ENCODE results near the gene NOS3. TPM values are rescaled to one million over a fixed set of nuclear protein-coding genes. Genes with fewer than 3 reads are reported as not detected.

Gene NOS3
- polyA plus RNA-seq, 1 of the 3 experiments (the other 2 are of a cell fraction), result 0.41 TPM

DNA sequence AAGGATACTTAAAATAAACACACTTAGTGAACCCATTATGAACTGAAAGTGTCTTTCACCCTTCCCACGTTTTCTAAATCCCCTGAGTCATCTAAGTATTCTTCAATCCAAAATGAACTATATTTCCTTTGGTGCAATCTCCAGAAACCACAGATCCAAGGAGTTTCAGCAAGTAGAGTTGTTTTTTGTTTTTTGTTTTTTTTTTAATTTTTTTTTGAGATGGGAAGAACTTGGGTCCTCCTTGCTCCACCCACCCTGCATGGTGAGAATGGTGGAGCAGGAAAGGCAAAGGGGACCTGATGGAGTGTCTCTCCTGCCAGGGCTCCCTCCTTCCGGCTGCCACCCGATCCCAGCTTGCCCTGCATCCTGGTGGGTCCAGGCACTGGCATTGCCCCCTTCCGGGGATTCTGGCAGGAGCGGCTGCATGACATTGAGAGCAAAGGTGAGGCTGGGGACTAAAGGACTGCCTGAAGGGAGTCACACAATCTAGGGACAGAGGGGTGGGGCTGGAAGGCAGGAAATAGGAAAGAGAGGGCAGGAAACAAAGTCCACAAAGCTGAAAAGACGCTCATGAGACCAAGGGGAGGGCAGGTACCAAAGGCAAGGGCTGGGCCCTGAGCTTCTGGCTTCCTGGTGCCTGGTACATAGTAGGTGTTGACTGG is 21.3 kb downstream of the NOS3 start:
- no peaks in the 10 kb centered on the region for H3K79me2 ChIP-seq (ENCODE audit: insufficient read depth)
- no peak overlapping the region for H2AFZ ChIP-seq (ENCODE audit: low read depth)
- CTCF ChIA-PET, result interaction anchor here (0.7 to 11.3 kb wide), 34 partner anchors 10 to 644 kb away, joined by 3 to 151 read pairs (median 4); partner anchors contain the start of genes ABCB8, ATG9B, FASTK and NOS3
- H3K36me3 ChIP-seq (replicated peaks in 1 of 2; ENCODE audit: control insufficient read depth in 1 of 2, insufficient read depth in 2 of 2, low read length in 1 of 2), result no peaks in the 10 kb centered on the region
- H3K9me2 ChIP-seq, result no peaks in the 10 kb centered on the region
- TF ChIP-seq, protein P1, sequence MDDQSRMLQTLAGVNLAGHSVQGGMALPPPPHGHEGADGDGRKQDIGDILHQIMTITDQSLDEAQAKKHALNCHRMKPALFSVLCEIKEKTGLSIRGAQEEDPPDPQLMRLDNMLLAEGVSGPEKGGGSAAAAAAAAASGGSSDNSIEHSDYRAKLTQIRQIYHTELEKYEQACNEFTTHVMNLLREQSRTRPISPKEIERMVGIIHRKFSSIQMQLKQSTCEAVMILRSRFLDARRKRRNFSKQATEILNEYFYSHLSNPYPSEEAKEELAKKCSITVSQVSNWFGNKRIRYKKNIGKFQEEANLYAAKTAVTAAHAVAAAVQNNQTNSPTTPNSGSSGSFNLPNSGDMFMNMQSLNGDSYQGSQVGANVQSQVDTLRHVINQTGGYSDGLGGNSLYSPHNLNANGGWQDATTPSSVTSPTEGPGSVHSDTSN (IDR thresholded peaks at IDR 0.05), result no peak
- TF ChIP-seq TCF12 (IDR thresholded peaks at IDR 0.05) (no peak), GABPA (IDR thresholded peaks at IDR 0.05; ENCODE audit: low read depth) (no peak), EZH2phosphoT487 (IDR thresholded peaks at IDR 0.05; ENCODE audit: borderline replicate concordance, low read depth) (no peak), IRF3 (IDR thresholded peaks at IDR 0.05; ENCODE audit: low read depth, low read length) (no peak), TEAD4 (IDR thresholded peaks at IDR 0.05; ENCODE audit: borderline replicate concordance, insufficient read depth) (no peak), EP300 (IDR thresholded peaks at IDR 0.05; ENCODE audit: borderline replicate concordance in 1 of 2, low read depth in 1 of 2, low read length in 1 of 2) (no peak), MXI1 (IDR thresholded peaks at IDR 0.05; ENCODE audit: low read depth, low read length) (no peak), CHD2 (IDR thresholded peaks at IDR 0.05; ENCODE audit: low read length, partially characterized antibody) (no peak), FOSL2 (IDR thresholded peaks at IDR 0.05; ENCODE audit: borderline replicate concordance, low read depth) (no peak), POLR2AphosphoS5 (IDR thresholded peaks at IDR 0.05; ENCODE audit: low read depth, low read length) (no peak), REST (IDR thresholded peaks at IDR 0.05; ENCODE audit: low read depth, low read length) (no peak), RCOR1 (IDR thresholded peaks at IDR 0.05; ENCODE audit: low read length) (no peak)
- TF ChIP-seq, protein P2, sequence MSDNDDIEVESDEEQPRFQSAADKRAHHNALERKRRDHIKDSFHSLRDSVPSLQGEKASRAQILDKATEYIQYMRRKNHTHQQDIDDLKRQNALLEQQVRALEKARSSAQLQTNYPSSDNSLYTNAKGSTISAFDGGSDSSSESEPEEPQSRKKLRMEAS (IDR thresholded peaks at IDR 0.05; ENCODE audit: low read depth), result no peak
- TF ChIP-seq, protein P3, sequence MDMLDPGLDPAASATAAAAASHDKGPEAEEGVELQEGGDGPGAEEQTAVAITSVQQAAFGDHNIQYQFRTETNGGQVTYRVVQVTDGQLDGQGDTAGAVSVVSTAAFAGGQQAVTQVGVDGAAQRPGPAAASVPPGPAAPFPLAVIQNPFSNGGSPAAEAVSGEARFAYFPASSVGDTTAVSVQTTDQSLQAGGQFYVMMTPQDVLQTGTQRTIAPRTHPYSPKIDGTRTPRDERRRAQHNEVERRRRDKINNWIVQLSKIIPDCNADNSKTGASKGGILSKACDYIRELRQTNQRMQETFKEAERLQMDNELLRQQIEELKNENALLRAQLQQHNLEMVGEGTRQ (IDR thresholded peaks at IDR 0.05; ENCODE audit: borderline replicate concordance, low read depth, low read length), result no peak
- H3K4me1 ChIP-seq (ENCODE audit: control insufficient read depth in 1 of 2, insufficient read depth in 2 of 2, low read depth in 1 of 2, low read length in 1 of 2), result peaks cover 0 to 31% of the 10 kb centered on the region in 2 experiments; a peak in 1 of 4 replicates
- POLR2A ChIA-PET, result interaction anchor here (1.0 kb wide), 1 partner anchor 75 kb away, joined by 3 read pairs; no protein-coding TSS in a partner anchor
- no peak for DNase-seq
- no peak overlapping the region for H3K9ac ChIP-seq
- H3K4me3 ChIP-seq (ENCODE audit: low read depth in 2 of 2, low read length in 1 of 2), result no peak overlapping the region
- WGBS (ENCODE audit: low lambda C conversion rate), result 75% methylated on average over 6 of the region's 6 CpGs
- no peaks in the 10 kb centered on the region for H3K27me3 ChIP-seq (ENCODE audit: insufficient read depth)
- H3K4me2 ChIP-seq, result no peak overlapping the region
- H4K20me1 ChIP-seq (ENCODE audit: insufficient read depth), result no peaks in the 10 kb centered on the region
- no peaks in the 10 kb centered on the region for H3F3A ChIP-seq (replicated peaks; ENCODE audit: insufficient read depth)
- no peak overlapping the region for H3K27ac ChIP-seq (ENCODE audit: low read depth in 2 of 2, low read length in 1 of 2)
- no peaks in the 10 kb centered on the region for H3K9me3 ChIP-seq
